K562 (cell line): ENCODE measurements around the gene HNRNPA3.

Source experiments
- BCOR ChIP-seq: fragments of 450-650 bp; IDR thresholded peaks from 2 replicates; pipeline ENCODE4 v1.6.1; 2016
- CCAR2 ChIP-seq: fragments of 200-400 bp; formaldehyde crosslinking; IDR thresholded peaks from 2 replicates; pipeline ENCODE4 v1.6.1; 2017; ENCODE audit warnings: mild to moderate bottlenecking, low read depth, low read length
- CEBPB ChIP-seq: fragments of 450-650 bp; IDR thresholded peaks from 2 replicates; pipeline ENCODE4 v1.6.1; 2016; ENCODE audit warnings: missing genetic modification characterization, missing compliant biosample characterization
- CHAMP1 ChIP-seq: fragments of 450-650 bp; IDR thresholded peaks from 2 replicates; pipeline ENCODE4 v1.6.1; 2016; ENCODE audit warnings: mild to moderate bottlenecking
- KDM1A ChIP-seq, 2 experiments: fragments of 450-650 bp; IDR thresholded peaks; 2 replicates each; pipeline ENCODE4 v1.6.1; 2016; ENCODE audit warnings: mild to moderate bottlenecking in 2 of 2
- PHB ChIP-seq: fragments of 250-450 bp; sonication (Bioruptor Pico); IDR thresholded peaks from 2 replicates; pipeline ENCODE4 v1.5.0; 2021
- POLR2AphosphoS5 ChIP-seq: IDR thresholded peaks from 2 replicates; pipeline ENCODE4 v1.6.1; 2011; ENCODE audit warnings: mild to moderate bottlenecking, low read depth, low read length, moderate library complexity; ENCODE audit not compliant: control insufficient read depth, insufficient read depth
- RFX7 ChIP-seq: fragments of 250-450 bp; sonication (Bioruptor Pico); IDR thresholded peaks from 2 replicates; pipeline ENCODE4 v1.5.1; 2021; ENCODE audit warnings: mild to moderate bottlenecking
- SMARCC2 ChIP-seq: fragments of 450-650 bp; IDR thresholded peaks from 2 replicates; pipeline ENCODE4 v1.6.1; 2017; ENCODE audit warnings: antibody characterized with exemption, moderate library complexity, mild to moderate bottlenecking, low read depth
- TF ChIP-seq, protein P1 (sequence below): sonication (generic); formaldehyde crosslinking; IDR thresholded peaks from 2 replicates; pipeline ENCODE4 v1.8.0; 2023; ENCODE audit warnings: mild to moderate bottlenecking, missing genetic modification reagents
- TF ChIP-seq, protein P2 (sequence below), 2 experiments: fragments of 450-650 bp in 1 of 2; sonication (generic) in 1 of 2; formaldehyde crosslinking in 1 of 2; IDR thresholded peaks; 2 replicates each; pipeline versions ENCODE4 v1.7.1 to v1.9.0; 2016 to 2022; ENCODE audit warnings: inconsistent platforms in 1 of 2, mild to moderate bottlenecking in 1 of 2, missing genetic modification reagents in 1 of 2

DNA sequence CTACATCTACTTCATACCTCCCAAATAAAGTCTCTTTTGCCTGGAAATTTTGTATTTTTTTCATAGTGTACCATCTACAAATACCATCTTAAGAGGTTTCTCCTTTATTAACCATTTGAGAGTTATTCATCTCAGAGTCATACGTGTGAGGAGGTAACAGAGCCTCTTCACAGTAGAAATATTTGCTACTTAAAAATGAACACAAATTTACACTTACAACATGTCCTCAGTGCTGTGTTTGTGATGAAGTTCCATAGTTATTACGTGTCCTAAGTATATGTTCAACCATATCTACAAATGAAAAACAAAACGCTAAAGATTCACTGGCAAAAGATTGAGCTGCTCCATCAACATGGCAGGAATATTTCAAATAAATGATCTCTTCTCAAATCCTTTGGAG is 48.5 kb upstream of the HNRNPA3 start:
- TF ChIP-seq CCAR2 (no peak), KDM1A (IDR thresholded peaks at IDR 0.05) (no peak), POLR2AphosphoS5 (no peak), RFX7 (CRISPR knock-in tag) (no peak), CHAMP1 (no peak), CEBPB (no peak), SMARCC2 (no peak), PHB (no peak), BCOR (no peak)
- TF ChIP-seq, protein P1, sequence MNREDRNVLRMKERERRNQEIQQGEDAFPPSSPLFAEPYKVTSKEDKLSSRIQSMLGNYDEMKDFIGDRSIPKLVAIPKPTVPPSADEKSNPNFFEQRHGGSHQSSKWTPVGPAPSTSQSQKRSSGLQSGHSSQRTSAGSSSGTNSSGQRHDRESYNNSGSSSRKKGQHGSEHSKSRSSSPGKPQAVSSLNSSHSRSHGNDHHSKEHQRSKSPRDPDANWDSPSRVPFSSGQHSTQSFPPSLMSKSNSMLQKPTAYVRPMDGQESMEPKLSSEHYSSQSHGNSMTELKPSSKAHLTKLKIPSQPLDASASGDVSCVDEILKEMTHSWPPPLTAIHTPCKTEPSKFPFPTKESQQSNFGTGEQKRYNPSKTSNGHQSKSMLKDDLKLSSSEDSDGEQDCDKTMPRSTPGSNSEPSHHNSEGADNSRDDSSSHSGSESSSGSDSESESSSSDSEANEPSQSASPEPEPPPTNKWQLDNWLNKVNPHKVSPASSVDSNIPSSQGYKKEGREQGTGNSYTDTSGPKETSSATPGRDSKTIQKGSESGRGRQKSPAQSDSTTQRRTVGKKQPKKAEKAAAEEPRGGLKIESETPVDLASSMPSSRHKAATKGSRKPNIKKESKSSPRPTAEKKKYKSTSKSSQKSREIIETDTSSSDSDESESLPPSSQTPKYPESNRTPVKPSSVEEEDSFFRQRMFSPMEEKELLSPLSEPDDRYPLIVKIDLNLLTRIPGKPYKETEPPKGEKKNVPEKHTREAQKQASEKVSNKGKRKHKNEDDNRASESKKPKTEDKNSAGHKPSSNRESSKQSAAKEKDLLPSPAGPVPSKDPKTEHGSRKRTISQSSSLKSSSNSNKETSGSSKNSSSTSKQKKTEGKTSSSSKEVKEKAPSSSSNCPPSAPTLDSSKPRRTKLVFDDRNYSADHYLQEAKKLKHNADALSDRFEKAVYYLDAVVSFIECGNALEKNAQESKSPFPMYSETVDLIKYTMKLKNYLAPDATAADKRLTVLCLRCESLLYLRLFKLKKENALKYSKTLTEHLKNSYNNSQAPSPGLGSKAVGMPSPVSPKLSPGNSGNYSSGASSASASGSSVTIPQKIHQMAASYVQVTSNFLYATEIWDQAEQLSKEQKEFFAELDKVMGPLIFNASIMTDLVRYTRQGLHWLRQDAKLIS: no peak
- TF ChIP-seq, protein P2, sequence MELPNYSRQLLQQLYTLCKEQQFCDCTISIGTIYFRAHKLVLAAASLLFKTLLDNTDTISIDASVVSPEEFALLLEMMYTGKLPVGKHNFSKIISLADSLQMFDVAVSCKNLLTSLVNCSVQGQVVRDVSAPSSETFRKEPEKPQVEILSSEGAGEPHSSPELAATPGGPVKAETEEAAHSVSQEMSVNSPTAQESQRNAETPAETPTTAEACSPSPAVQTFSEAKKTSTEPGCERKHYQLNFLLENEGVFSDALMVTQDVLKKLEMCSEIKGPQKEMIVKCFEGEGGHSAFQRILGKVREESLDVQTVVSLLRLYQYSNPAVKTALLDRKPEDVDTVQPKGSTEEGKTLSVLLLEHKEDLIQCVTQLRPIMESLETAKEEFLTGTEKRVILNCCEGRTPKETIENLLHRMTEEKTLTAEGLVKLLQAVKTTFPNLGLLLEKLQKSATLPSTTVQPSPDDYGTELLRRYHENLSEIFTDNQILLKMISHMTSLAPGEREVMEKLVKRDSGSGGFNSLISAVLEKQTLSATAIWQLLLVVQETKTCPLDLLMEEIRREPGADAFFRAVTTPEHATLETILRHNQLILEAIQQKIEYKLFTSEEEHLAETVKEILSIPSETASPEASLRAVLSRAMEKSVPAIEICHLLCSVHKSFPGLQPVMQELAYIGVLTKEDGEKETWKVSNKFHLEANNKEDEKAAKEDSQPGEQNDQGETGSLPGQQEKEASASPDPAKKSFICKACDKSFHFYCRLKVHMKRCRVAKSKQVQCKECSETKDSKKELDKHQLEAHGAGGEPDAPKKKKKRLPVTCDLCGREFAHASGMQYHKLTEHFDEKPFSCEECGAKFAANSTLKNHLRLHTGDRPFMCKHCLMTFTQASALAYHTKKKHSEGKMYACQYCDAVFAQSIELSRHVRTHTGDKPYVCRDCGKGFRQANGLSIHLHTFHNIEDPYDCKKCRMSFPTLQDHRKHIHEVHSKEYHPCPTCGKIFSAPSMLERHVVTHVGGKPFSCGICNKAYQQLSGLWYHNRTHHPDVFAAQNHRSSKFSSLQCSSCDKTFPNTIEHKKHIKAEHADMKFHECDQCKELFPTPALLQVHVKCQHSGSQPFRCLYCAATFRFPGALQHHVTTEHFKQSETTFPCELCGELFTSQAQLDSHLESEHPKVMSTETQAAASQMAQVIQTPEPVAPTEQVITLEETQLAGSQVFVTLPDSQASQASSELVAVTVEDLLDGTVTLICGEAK (IDR thresholded peaks at IDR 0.05): no peak
- TF ChIP-seq, protein P2 (CRISPR knock-in tag; IDR thresholded peaks at IDR 0.05): no peak
